Fibroblast of the aortic adventitia (primary cell): ENCODE measurements around the gene PHKG1. TPM values are rescaled to one million over a fixed set of nuclear protein-coding genes. Genes with fewer than 3 reads are reported as not detected.
A peak's percentile ranks its signal among the peaks of the same experiment; 100 is the strongest.
"Not testable (repeated sequence)": the region's sequence is repeated elsewhere in the genome, so short reads cannot be mapped to it uniquely, and the experiment has no call there.

Experiments
- DNase-seq: peaks from one replicate; pipeline ENCODE4 v3.0.0-alpha.2; 2010; ENCODE audit warnings: low read depth
- H3K4me3 ChIP-seq: 2 replicates; pipeline ENCODE4 v1.5.1; 2011; ENCODE audit warnings: low read depth, mild to moderate bottlenecking, control low read depth, low read length, moderate library complexity
- CTCF ChIP-seq: IDR thresholded peaks from 2 replicates; pipeline ENCODE4 v1.5.1; 2011; ENCODE audit warnings: mild to moderate bottlenecking, low read length, control low read depth, inconsistent platforms; ENCODE audit not compliant: insufficient read depth
- small RNA-seq: library from RNA; depleted of rRNA; stranded (forward); fragments of <200 nt; gene quantifications from one replicate; pipeline ENCODE3, GENCODE V24; 2012
- total RNA-seq: library from RNA; depleted of rRNA; stranded (reverse); fragments of >200 nt; gene quantifications from 2 replicates; pipeline ENCODE4 v1.2.3, GENCODE V29; 2012; ENCODE audit warnings: low replicate concordance

PHKG1 gene
- total RNA-seq, 1 donor = 2.3 TPM

GRCh38 chr7:56046721-56047445 is 45.9 kb downstream of the PHKG1 start:
- H3K4me3 ChIP-seq = no peak overlapping the region
- TF ChIP-seq CTCF = no peak
- DNase-seq = peak; percentile 98

- DNase-seq, H3K4me3 ChIP-seq: not testable (repeated sequence)
Measured at GRCh38 chr7:56045758-56046157, 47.0 kb downstream of the PHKG1 start.

- DNase-seq = no peak
- H3K4me3 ChIP-seq = no peak overlapping the region
- TF ChIP-seq CTCF = no peak
Measured at GRCh38 chr7:56040730-56041129, 52.0 kb downstream of the PHKG1 start.

GRCh38 chr7:56033671-56034432 is 58.9 kb downstream of the PHKG1 start:
- TF ChIP-seq CTCF = peak; percentile 57
- peak; percentile 82 for DNase-seq
- H3K4me3 ChIP-seq = peak overlapping the region; percentile 77

GRCh38 chr7:56032578-56032977 is 60.2 kb downstream of the PHKG1 start:
- not testable (repeated sequence) for H3K4me3 ChIP-seq, DNase-seq

- not testable (repeated sequence) for DNase-seq, H3K4me3 ChIP-seq
Measured at GRCh38 chr7:56031556-56031955, 61.2 kb downstream of the PHKG1 start.

GRCh38 chr7:56030340-56030739 is 62.4 kb downstream of the PHKG1 start:
- no peak overlapping the region for H3K4me3 ChIP-seq
- TF ChIP-seq CTCF = no peak
- DNase-seq = no peak

Small RNAs within 50 kb of the gene (small RNA-seq; reads per million reads assigned to genes)
- not detected for gene SNORA15
- gene SNORA22B = 0.32 reads per million

Other genes starting within 250 kb of the PHKG1 start
- gene SEPTIN14, start 230.2 kb downstream of the PHKG1 start, total RNA-seq = not detected in 2 replicates
- 2.9 and 16.8 TPM in 2 replicates for gene ZNF713, start 205.5 kb downstream of the PHKG1 start, total RNA-seq
- 9.0 and 15.8 TPM in 2 replicates for gene MRPS17, start 141.1 kb downstream of the PHKG1 start, total RNA-seq
- 32.2 and 55.0 TPM in 2 replicates for gene NIPSNAP2, start 128.4 kb downstream of the PHKG1 start, total RNA-seq
- gene PSPH, start 41.5 kb downstream of the PHKG1 start, total RNA-seq = 48.8 and 84.3 TPM in 2 replicates
- 188 and 193 TPM in 2 replicates for gene CCT6A, start 41.2 kb downstream of the PHKG1 start, total RNA-seq
- gene SUMF2, start 28.7 kb downstream of the PHKG1 start, total RNA-seq = 177 and 199 TPM in 2 replicates
- gene CHCHD2, start 13.5 kb upstream of the PHKG1 start, total RNA-seq = 175 and 348 TPM in 2 replicates
- gene NUPR2, start 23.5 kb upstream of the PHKG1 start, total RNA-seq = not detected in 2 replicates